Heart left ventricle (tissue), 16 donors: ENCODE data around the gene TFB2M. TPM values are rescaled to one million over a fixed set of nuclear protein-coding genes. Genes with fewer than 3 reads are reported as not detected.

Experiments
- ATAC-seq, 4 donors: fragments of 200-7000 bp; cut with Tn5 transposase; one replicate each; pipeline ENCODE4 v1.9.1; 2020 to 2022; ENCODE audit warnings: moderate library complexity in 4 of 4, mild to moderate bottlenecking in 3 of 4, moderate number of reproducible peaks in 1 of 4
- DNase-seq, 5 donors: peaks; one replicate each; pipeline ENCODE4 v3.0.0-alpha.2; 2020
- H3K27ac ChIP-seq, 12 donors: fragments of 200-600 bp; sonication (generic) in 4 of 12; one replicate each; pipeline versions ENCODE4 v1.5.0 to v1.8.0; 2016 to 2022; ENCODE audit warnings: mild to moderate bottlenecking in 2 of 12
- H3K27me3 ChIP-seq, 9 donors: fragments of 200-600 bp; sonication (generic) in 2 of 9; one replicate each; pipeline versions ENCODE4 v1.5.1 to v1.8.0; 2016 to 2022; ENCODE audit warnings: mild to moderate bottlenecking in 3 of 9
- H3K36me3 ChIP-seq, 9 donors: fragments of 200-600 bp; sonication (generic) in 2 of 9; one replicate each; pipeline versions ENCODE4 v1.5.0 to v1.8.0; 2018 to 2022; ENCODE audit warnings: mild to moderate bottlenecking in 2 of 9
- H3K4me1 ChIP-seq, 12 donors: fragments of 200-600 bp; sonication (generic) in 4 of 12; one replicate each; pipeline versions ENCODE4 v1.5.0 to v1.8.0; 2016 to 2022; ENCODE audit warnings: mild to moderate bottlenecking in 3 of 12
- H3K4me3 ChIP-seq, 12 donors: fragments of 200-600 bp; sonication (generic) in 4 of 12; one replicate each; pipeline versions ENCODE4 v1.5.0 to v1.8.0; 2017 to 2022; ENCODE audit warnings: mild to moderate bottlenecking in 9 of 12, moderate library complexity in 4 of 12
- H3K9me3 ChIP-seq, 12 donors: fragments of 200-600 bp; sonication (generic) in 4 of 12; one replicate each; pipeline versions ENCODE4 v1.5.0 to v1.8.0; 2016 to 2022; ENCODE audit warnings: mild to moderate bottlenecking in 1 of 12
- POLR2A ChIP-seq, 2 donors: fragments of 450-650 bp; IDR thresholded peaks; one replicate each; pipeline ENCODE4 v1.6.1; 2017; ENCODE audit warnings: antibody characterized with exemption in 2 of 2, mild to moderate bottlenecking in 2 of 2, moderate library complexity in 2 of 2
- WGBS, 4 donors: extraction: QIAGEN DNeasy Blood & Tissue Kit in 2 of 4; methylation state at CpG; one replicate each; pipeline versions ENCODE4 v1.1.5 to v1.1.7; 2013 to 2018; 5-methylcytosine and 5-hydroxymethylcytosine counted together
- intact Hi-C, 10 donors: fragments of 100-400 bp; cut with DNase I; formaldehyde crosslinking; loops; one replicate each; pipeline versions ENCODE4 v1.11.1 to v1.14.2; 2022
- polyA plus RNA-seq, 2 donors: library from polyadenylated mRNA; stranded (reverse); fragments of 200-250 nt; gene quantifications; one replicate each; pipeline ENCODE4 v1.2.3, GENCODE V29; 2013
- total RNA-seq, 9 donors: library from RNA; depleted of rRNA in 2 of 9; stranded (reverse); fragments of >200 nt in 2 of 9; fragmentation: NEBNext Ultra II Directional in 3 of 9; extraction: Animal tissue kit (Norgen Biotek cat#: 25700) in 3 of 9; gene quantifications; one replicate each; pipeline versions ENCODE4 v1.1.0 to v1.2.4, GENCODE V29; 2016 to 2023
- TF ChIP-seq, protein P1 (sequence below), 12 donors: fragments of 200-600 bp; sonication (generic) in 4 of 12; IDR thresholded peaks; one replicate each; pipeline versions ENCODE4 v1.5.0 to v1.8.0; 2018 to 2022; ENCODE audit warnings: antibody characterized with exemption in 12 of 12, mild to moderate bottlenecking in 5 of 12
- donor health status: ischemic (EF 13 %, LVEDD 7.1; RV severe dilation, severe dysfunction).
- donor health status: healthy with polysubstance abuse.
- donor health status: DM: no; HTN: yes; CAD: no.
- donor health status: DM: no; HTN: no; CAD: no.
- donor health status: ischemic (EF 25% LVEDD 6.9; RV normal size, moderate dysfunction).
- donor health status: ischemic (EF 25% LVEDD 5.7; RV mildly dilated, moderate dysfunction).
- donor health status: healthy.
- donor health status: DM: yes; HTN: yes; CAD: no.
- donor health status: ischemic (EF 35%, LVEDD 5.7; RV mildly dilated, moderate dysfunction).
- donor health status: nonischemic (EF 11% LVEDD 7.7; RV severe dilation, severe dysfunction).
- donor health status: DM: yes; HTN: yes; CAD: no.
- donor health status: PGD.
- donor health status: ischemic (EF 29% LVEDD 5.4; RV normal size, mild dysfunction).
- donor health status: nonischemic (EF 23%, LVEDD 6.1; RV moderate dilation, normal function).

TFB2M gene
- total and polyA plus RNA-seq, 11 donors = 4.2 to 18.6 (median 12.8) TPM

DNA sequence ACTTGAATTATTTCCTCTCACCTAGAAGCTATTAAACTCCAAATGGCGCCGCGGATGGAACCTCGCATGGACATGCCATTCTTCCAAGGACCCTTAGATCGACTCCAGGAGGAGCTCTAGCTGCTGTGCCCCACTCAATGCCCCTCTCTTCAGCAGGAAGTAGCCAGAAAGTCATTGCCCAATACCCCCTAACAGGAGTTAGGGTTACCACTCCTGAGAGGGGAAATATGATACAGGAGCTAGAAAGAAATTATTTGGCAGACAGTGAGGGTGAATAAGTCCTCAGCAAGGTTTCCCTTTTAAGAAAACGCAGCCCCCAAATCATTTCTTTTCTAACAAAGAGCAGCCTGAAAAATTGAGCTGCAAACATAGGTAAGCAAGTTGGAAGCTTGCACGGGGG lies 28.6 kb downstream of the TFB2M start:
- no peak for DNase-seq
- no peaks in the 10 kb centered on the region for H3K4me1 ChIP-seq
- WGBS, 4 donors = 74 to 84% (median 81%) methylated on average over 7 of the region's 7 CpGs
- H3K36me3 ChIP-seq = peaks cover 0 to 35% (median 29%) of the 10 kb centered on the region in 9 donors
- no peak overlapping the region for H3K4me3 ChIP-seq
- H3K27me3 ChIP-seq = no peaks in the 10 kb centered on the region
- H3K27ac ChIP-seq = no peak overlapping the region
- no peak for TF ChIP-seq POLR2A (IDR thresholded peaks at IDR 0.05)
- TF ChIP-seq, protein P1, sequence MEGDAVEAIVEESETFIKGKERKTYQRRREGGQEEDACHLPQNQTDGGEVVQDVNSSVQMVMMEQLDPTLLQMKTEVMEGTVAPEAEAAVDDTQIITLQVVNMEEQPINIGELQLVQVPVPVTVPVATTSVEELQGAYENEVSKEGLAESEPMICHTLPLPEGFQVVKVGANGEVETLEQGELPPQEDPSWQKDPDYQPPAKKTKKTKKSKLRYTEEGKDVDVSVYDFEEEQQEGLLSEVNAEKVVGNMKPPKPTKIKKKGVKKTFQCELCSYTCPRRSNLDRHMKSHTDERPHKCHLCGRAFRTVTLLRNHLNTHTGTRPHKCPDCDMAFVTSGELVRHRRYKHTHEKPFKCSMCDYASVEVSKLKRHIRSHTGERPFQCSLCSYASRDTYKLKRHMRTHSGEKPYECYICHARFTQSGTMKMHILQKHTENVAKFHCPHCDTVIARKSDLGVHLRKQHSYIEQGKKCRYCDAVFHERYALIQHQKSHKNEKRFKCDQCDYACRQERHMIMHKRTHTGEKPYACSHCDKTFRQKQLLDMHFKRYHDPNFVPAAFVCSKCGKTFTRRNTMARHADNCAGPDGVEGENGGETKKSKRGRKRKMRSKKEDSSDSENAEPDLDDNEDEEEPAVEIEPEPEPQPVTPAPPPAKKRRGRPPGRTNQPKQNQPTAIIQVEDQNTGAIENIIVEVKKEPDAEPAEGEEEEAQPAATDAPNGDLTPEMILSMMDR (IDR thresholded peaks at IDR 0.05) = no peak
- intact Hi-C loops = no loop called here
- H3K9me3 ChIP-seq = no peaks in the 10 kb centered on the region
- ATAC-seq = no peak

DNA sequence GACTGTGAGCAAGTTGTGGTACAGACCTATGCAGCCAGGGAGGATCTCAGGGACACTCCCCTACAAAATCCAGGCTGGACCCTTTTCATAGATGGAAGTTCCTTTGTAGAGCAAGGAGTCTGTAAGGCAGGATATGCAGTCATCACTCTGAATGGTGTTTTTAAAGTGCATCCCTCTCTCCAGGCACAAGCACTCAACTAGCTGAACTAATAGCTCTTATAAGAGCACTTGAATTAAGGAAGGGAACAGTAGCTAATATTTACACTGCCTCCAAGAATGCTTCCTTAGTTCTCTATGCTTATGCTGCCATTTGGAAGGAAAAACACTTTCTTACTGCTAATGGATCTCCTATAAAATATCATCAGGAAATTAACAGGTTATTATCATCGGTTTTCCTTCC lies 31.9 kb downstream of the TFB2M start:
- intact Hi-C loops = no loop called here
- H3K27ac ChIP-seq = no peak overlapping the region
- H3K27me3 ChIP-seq = no peaks in the 10 kb centered on the region
- H3K9me3 ChIP-seq = peaks cover 0 to 23% (median 2%) of the 10 kb centered on the region in 12 donors
- DNase-seq (no peak), ATAC-seq (no peak)
- no peak overlapping the region for H3K4me3 ChIP-seq
- peaks cover 0 to 4% (median 0%) of the 10 kb centered on the region in 9 donors for H3K36me3 ChIP-seq
- 76 to 92% (median 80%) methylated on average over 1 of the region's 1 CpG for WGBS, 4 donors
- TF ChIP-seq, protein P1 (IDR thresholded peaks at IDR 0.05) = no peak
- TF ChIP-seq POLR2A (IDR thresholded peaks at IDR 0.05) = no peak
- H3K4me1 ChIP-seq = no peaks in the 10 kb centered on the region

DNA sequence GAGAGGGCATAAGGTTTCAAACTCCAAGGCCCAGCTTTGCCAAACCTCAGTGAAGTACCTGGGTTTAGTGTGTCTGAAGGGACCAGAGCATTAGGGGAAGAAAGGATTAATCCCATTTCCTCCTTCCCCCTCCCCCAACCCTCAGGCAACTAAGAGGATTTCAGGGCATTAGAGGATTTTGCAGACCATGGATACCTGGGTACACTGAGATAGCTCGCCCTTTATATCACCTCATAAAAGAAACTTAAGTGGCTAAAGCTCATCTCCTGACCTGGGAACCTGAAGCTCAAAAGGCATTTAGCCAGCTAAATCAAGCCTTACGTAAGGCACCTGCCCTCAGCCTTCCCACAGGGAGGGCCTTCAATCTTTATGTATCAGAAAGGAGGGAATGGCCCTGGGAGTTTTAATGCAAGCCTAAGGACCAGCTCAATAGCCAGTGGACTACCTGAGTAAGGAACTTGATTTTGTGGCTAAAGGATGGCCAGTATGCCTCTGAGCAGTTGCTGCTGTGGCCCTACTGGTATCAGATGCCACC lies 32.6 kb downstream of the TFB2M start:
- DNase-seq = no peak
- 87 to 100% (median 90%) methylated on average over 2 of the region's 2 CpGs for WGBS, 4 donors
- Histone ChIP-seq H3K36me3 (no peaks in the 10 kb centered on the region), H3K27me3 (no peaks in the 10 kb centered on the region), H3K4me1 (no peaks in the 10 kb centered on the region), H3K4me3 (no peak overlapping the region), H3K9me3 (peaks cover 0 to 23% (median 2%) of the 10 kb centered on the region in 12 donors), H3K27ac (no peak overlapping the region)
- TF ChIP-seq POLR2A (IDR thresholded peaks at IDR 0.05) = no peak
- TF ChIP-seq, protein P1 (IDR thresholded peaks at IDR 0.05) = no peak
- no peak for ATAC-seq
- intact Hi-C loops = no loop called here

DNA sequence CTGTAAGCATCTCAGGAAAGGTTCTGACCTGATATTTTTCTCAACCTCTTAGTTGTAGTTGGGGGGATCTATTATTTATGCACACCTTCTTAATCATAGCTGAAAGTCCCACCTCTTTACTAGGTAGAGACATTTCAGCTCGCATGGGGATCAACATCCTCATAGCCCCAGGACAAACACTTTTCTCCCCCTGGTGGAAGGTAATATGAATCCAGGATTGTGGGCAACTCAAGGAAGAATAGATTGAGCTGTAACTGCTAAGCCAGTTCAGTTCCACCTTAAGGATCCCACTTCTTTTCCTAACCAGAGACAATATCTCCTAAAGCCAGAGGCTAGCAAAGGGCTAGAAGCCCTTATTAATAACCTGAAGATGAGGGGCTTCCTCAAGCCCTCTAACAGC lies 33.5 kb downstream of the TFB2M start:
- intact Hi-C loops = no loop called here
- H3K4me1 ChIP-seq = no peaks in the 10 kb centered on the region
- 41 to 88% (median 58%) methylated on average over 1 of the region's 1 CpG for WGBS, 4 donors
- H3K27ac ChIP-seq = no peak overlapping the region
- H3K9me3 ChIP-seq = peaks cover 0 to 23% (median 2%) of the 10 kb centered on the region in 12 donors
- H3K27me3 ChIP-seq = no peaks in the 10 kb centered on the region
- ATAC-seq (no peak), DNase-seq (no peak)
- H3K4me3 ChIP-seq = no peak overlapping the region
- H3K36me3 ChIP-seq = no peaks in the 10 kb centered on the region
- no peak for TF ChIP-seq POLR2A (IDR thresholded peaks at IDR 0.05)
- TF ChIP-seq, protein P1 (IDR thresholded peaks at IDR 0.05) = no peak
